ENCODE data around the gene RETSAT.
"Not testable (repeated sequence)": the region's sequence is repeated elsewhere in the genome, so short reads cannot be mapped to it uniquely, and the experiment has no call there.

Gene RETSAT

GRCh38 chr2:85330839-85331636 is 23.3 kb downstream of the RETSAT start:
- no peak for DNase-seq (ENCODE audit: low read depth)

GRCh38 chr2:85329701-85330100 is 24.6 kb downstream of the RETSAT start:
- not testable (repeated sequence) for DNase-seq (ENCODE audit: low read depth)

DNA sequence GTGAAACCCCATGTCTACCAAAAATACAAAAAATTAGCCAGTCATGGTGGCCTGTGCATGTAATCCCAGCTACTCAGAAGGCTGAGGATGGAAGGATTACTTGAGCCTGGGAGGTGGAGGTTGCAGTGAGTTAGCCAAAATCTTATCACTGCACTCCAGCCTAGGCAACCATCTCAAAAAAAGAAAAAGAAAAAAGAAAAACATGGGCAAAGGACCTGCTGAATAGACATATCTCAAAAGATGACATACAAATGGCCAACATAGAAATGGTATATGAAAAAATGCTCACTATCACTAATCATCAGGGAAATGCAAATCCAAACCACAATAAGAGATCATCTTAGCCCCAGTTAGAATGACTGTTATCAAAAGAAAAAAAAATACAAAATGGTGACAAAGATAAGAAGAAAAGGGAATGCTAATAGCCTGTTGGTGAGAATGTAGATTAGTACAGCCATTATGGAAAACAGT is 25.1 kb downstream of the RETSAT start:
- no peak for DNase-seq (ENCODE audit: low read depth)

- DNase-seq (ENCODE audit: low read depth), result peak; percentile 93
Measured at GRCh38 chr2:85327822-85328617, 26.3 kb downstream of the RETSAT start, which contains the start of gene TGOLN2. Gene TGOLN2, minus strand, starts transcription at chr2:85327989. Its CDS starts 27 bp downstream, at chr2:85327962.

- DNase-seq (ENCODE audit: low read depth), result peak; percentile 18
Measured at GRCh38 chr2:85327160-85327821, 27.0 kb downstream of the RETSAT start.

DNA sequence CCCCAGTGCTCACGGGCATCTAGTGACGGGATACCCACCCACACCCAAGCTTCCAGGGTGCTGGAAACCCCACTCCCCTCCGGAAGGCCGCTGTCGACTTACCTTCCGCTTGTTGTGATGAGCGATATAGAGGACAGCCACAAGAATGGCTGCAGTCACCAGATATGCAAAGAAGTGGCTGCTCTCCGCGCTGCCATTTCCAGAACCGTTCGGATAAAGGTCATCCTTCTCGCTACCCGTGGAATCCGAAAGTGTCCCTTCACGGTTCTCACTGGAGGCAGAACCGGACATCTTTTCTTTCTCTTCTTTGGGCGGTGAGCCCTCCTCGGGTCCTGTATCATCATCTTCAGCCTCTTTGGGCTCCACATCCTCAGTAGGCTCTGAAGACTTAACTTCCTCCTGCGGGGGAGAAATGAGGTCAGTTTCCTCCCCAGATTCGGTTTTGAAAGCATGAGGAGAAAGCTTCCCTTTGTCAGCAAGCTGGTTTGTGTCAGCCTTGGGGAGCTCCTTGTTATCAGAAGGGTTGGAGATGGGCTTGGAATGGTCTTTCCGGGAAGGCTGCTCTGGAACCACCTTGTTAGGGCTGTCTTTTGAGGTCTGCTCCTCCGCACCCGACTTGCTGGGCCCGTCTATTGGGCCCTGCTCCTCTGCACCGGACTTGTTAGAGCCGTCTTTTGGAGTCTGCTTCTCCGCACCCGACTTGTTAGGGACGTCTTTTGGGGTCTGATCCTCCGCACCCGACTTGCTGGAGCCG is 27.7 kb downstream of the RETSAT start:
- no peak for DNase-seq (ENCODE audit: low read depth)

GRCh38 chr2:85325466-85325811 is 28.9 kb downstream of the RETSAT start:
- no peak for DNase-seq (ENCODE audit: low read depth)

- DNase-seq (ENCODE audit: low read depth), result no peak
Measured at GRCh38 chr2:85324639-85325465, 29.5 kb downstream of the RETSAT start.

- not testable (repeated sequence) for DNase-seq (ENCODE audit: low read depth)
Measured at GRCh38 chr2:85323988-85324367, 30.4 kb downstream of the RETSAT start.

DNA sequence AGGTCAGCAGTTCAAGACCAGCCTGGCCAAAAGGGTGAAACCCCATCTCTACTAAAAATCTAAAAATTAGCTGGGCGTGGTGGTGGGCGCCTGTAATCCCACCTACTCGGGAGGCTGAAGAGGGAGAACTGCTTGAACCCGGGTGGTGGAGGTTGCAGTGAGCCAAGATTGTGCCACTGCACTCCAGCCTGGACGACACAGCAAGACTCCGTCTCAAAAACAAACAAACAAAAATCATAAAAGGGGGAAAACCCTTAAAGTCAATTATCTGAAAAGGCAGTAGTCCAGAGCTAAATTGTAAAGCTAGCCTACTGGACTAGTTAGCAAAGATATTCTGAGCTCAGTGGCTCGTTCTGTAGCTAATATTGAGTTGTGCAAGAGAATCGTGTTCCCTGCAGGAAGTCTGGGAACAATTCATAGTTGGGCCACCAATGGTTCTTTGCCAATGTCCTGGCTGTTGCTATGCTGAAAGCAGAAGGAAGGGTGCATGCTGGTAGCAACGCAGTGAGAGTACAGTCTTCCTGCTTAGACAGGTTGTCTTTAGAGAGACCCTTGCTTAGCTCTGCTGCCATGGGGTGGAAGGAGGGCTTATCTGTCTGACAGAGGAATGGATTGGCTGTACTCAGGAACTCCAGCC is 30.9 kb downstream of the RETSAT start:
- DNase-seq (ENCODE audit: low read depth), result no peak

- DNase-seq (ENCODE audit: low read depth), result no peak
Measured at GRCh38 chr2:85319796-85320195, 34.5 kb downstream of the RETSAT start.

- no peak for DNase-seq (ENCODE audit: low read depth)
Measured at GRCh38 chr2:85318222-85319074, 35.9 kb downstream of the RETSAT start.

GRCh38 chr2:85315921-85316320 is 38.4 kb downstream of the RETSAT start:
- DNase-seq (ENCODE audit: low read depth), result not testable (repeated sequence)

GRCh38 chr2:85314884-85315242 is 39.5 kb downstream of the RETSAT start:
- DNase-seq (ENCODE audit: low read depth), result no peak

GRCh38 chr2:85312404-85312803 is 41.9 kb downstream of the RETSAT start:
- no peak for DNase-seq (ENCODE audit: low read depth)

DNA sequence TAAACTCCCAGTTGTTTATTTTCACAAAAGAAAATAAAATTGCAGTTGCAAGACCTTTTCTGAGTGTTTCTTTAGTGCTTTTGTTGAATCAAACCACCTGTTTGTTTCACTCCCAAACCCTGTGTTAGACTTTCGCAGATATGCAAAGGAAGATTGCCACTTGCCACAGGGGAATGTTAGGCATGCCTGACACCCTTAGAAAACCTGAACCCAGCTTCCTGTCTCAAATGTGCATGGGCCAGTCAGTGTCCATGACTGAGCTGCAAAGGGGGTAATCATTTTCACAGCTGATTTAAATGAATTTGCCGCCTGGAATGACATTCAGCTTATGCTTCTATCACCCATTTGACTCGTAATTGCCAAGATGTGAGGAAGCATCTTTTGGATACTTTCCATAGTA is 44.0 kb downstream of the RETSAT start:
- DNase-seq (ENCODE audit: low read depth), result no peak

DNA sequence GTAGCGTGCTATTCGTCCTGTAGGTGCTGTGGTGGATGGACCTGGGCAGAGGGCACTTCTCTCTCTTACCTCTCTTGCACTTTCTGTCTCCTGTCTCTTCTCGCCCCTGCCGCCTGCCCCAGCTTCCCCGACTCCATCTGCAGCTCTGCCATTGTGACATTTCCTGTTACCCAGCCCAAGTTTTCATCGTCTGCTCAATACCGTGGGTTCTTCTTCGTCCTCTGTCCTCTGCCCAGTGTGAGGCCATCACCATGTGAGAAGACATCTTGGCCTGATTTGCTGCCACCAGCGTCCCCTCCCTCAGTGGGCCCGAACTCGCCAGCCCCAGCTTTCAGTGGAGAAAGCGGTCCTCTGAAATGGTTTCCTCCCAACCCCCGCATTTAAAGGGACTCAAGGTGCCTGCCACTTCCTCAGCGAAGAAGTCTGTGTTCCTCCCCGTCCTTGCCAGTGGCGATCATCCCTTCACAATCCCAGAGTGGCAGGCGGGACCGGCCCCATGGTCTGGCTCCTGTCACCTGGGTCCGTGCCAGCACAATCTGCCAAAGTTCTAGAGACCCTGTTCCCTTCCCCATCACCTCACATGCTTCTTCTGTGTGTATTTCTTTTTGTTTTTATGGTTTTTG is 44.5 kb downstream of the RETSAT start:
- DNase-seq (ENCODE audit: low read depth), result no peak

DNA sequence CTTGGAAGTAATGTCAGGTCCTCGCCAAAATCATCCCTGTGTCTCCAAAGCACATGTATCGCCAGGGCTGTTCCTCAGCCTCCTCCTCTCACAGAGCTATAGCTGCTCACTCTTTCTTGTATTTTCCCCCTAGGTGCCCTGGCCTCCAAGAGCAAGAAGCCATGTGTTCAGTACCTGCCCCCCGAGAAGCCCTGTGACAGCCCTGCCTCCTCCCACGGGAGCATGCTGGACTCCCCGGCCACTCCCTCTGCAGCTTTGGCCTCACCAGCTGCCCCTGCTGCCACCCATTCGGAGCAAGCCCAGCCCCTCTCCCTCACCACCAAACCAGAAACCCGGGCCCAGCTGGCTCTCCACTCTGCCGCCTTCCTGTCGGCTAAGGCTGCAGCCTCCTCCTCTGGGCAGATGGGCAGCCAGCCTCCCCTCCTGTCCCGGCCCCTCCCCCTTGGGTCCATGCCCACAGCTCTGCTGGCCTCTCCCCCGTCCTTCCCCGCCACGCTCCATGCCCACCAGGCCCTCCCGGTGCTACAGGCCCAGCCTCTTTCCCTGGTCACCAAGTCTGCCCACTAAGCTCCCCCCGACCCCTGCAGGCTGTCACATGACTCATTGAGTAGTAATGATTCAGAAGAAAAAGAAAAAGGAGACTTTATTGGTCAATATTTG is 45.3 kb downstream of the RETSAT start:
- DNase-seq (ENCODE audit: low read depth), result no peak

DNA sequence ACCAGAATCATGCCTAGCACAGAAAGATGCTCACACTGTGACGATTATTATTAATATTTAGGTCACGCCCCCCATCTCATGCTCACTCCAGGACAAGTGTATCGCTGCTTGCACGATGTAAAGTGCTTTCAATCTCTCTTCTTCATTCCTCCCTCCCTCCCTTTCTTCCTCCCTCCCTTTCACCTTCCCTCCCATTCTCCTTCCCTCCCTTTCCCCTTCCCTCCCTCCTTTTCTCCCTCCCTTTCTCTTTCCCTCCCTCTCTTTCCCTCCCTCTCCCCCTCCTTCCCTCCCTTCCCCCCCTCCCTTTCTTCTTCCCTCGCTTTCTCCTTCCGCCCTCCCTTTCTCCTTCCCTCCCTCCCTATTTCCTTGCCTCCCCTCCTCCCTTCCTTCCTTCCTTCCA is 46.1 kb downstream of the RETSAT start:
- no peak for DNase-seq (ENCODE audit: low read depth)
